LoVo (cell line): Measurements from ENCODE around the gene NEURL1B.
A peak's percentile ranks its signal among the peaks of the same experiment; 100 is the strongest.
"Not testable (repeated sequence)": the region's sequence is repeated elsewhere in the genome, so short reads cannot be mapped to it uniquely, and the experiment has no call there.

Experiments
- DNase-seq: peaks from one replicate; pipeline ENCODE4 v3.0.0-alpha.2; 2016; ENCODE audit warnings: low spot score

The NEURL1B gene, protein sequence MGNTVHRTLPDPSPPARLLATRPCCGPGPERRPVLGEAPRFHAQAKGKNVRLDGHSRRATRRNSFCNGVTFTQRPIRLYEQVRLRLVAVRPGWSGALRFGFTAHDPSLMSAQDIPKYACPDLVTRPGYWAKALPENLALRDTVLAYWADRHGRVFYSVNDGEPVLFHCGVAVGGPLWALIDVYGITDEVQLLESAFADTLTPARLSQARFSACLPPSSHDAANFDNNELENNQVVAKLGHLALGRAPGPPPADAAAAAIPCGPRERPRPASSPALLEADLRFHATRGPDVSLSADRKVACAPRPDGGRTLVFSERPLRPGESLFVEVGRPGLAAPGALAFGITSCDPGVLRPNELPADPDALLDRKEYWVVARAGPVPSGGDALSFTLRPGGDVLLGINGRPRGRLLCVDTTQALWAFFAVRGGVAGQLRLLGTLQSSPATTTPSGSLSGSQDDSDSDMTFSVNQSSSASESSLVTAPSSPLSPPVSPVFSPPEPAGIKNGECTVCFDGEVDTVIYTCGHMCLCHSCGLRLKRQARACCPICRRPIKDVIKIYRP

GRCh38 chr5:172640822-172641358 lies at the start of gene NEURL1B:
Gene NEURL1B (plus strand): TSS chr5:172641263. CDS start chr5:172641407, 144 bp downstream.
- DNase-seq = peak; percentile 77

GRCh38 chr5:172591636-172592035 lies 49.4 kb upstream of the NEURL1B start:
- DNase-seq = no peak

GRCh38 chr5:172592881-172593280 lies 48.2 kb upstream of the NEURL1B start:
- DNase-seq = no peak

DNA sequence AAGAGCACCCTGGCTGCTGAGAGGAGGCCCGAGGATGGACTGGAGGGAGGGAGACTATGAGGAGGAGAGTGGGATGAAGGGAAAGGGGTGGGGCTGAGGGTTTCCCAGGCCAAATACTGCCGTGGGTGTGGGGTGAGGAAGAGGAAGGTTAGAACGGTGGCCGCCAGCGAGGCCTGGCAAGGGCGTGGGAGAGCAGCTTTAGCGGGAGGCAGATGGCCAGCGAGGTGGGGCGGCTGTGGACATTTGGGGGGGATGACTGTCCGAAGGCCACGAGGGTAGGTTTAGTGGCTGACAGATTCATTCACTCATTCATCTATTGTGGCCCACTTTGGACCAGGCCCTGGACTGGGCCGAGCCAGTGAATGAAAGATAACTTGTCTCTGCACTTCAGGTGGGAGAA lies 47.8 kb upstream of the NEURL1B start:
- no peak for DNase-seq

DNA sequence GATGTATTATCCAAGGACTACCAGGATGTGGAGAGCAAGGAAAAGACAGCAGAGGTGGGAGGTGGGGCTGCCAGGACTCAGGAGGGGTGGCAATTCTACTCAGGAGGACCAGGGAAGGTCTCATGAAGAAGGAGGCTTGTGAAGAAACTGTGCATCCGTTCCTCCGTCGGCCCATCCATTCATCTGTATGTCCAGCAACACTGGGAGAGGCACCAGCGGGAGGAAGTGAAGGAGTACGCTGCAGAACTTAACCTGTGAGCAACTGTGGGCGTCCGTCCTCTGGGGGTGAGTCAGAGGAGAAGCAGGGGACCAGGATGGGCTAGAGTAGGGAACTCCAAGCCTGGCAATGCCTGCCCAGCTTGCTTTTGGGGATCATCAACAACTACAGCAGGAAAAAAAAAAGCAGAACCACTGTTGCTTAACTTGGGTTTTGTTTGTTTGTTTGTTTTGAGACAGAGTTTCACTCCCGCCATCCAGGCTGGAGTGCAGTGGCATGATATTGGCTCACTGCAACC lies 47.3 kb upstream of the NEURL1B start:
- no peak for DNase-seq

DNA sequence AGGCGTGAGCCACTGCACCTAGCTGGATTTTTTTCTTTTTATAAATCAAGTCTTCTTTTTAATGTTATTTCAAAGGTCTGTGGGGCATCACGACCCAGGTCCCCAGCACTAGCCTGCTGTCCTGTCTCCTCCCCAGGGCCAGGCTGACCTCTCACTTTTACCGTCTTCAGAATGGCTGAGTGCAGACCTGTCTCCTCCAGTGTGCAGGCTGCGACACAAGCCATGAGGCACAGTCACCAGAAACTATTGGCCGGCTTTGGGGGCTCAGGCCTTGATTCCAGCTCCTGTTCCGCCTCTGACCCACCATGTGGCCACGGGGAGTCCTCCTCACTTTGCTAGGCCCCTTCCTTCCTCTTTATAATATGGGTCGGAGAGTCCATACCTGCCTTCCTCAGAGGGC lies 46.6 kb upstream of the NEURL1B start:
- DNase-seq = no peak

GRCh38 chr5:172594867-172595466 lies 46.1 kb upstream of the NEURL1B start:
- no peak for DNase-seq

DNA sequence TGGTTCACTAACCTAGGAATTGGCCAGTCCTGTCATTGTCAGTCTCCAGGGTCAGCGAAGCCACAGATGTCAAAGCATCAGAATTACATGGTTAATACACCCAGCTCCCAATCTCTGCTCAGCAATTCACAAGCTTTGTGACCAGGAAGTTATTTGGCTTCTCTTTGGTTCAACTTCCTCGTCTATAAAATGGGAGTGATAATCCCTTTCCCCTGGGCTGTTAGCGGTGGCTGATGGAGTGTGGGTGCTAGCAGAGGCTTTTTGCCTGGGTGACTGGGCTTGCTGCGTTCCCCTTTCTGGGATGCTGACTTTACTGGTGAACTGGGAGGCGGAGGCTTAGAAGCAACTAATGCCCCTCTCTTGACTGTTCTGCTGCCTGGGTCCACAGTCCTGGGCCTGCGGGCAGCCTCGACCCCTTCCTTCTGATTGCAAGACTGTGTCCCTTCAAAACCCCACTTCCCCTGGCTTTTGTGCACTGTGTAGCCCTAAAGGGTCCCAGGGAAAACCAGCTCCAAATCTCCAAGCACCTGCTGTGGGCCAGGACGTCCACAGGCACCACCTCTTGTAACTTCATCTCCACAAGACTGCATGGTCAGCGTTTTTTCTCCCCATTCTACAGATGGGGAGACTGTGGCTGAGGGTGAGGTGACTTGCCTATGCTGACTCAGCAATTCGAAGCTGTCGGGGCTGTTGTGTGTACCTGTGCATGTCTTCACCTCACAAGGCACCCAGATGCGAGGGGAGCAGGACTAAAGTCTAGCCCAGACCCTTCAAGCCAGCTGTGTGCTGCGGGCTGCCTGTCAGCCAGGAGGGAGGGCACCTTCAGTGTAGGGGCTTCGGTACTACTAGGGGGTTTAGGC lies 45.2 kb upstream of the NEURL1B start:
- DNase-seq = no peak

DNA sequence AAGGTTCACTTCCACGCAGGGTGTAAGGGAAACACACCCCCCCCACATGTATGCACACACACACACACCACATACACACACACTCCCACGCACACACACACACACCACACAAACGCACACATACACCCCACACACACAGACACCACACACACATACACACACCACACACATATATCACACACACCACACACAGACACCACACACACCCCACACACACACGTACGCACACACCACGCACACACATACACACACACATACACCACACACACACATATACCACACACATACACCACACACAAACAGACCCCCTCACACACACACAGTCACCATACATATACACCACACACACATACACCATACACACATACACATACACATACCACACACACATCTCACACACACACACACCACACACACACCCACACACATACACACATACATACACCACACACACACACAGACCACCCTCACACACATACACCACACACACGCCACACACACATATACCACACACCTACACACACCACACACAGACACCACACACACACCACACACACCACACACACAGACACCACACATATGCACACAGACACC lies 44.3 kb upstream of the NEURL1B start:
- no peak for DNase-seq

GRCh38 chr5:172597755-172598155 lies 43.3 kb upstream of the NEURL1B start:
- DNase-seq = no peak

- no peak for DNase-seq
Observed at GRCh38 chr5:172598251-172599203, 42.5 kb upstream of the NEURL1B start.

GRCh38 chr5:172599204-172599567 lies 41.9 kb upstream of the NEURL1B start:
- DNase-seq = no peak

DNA sequence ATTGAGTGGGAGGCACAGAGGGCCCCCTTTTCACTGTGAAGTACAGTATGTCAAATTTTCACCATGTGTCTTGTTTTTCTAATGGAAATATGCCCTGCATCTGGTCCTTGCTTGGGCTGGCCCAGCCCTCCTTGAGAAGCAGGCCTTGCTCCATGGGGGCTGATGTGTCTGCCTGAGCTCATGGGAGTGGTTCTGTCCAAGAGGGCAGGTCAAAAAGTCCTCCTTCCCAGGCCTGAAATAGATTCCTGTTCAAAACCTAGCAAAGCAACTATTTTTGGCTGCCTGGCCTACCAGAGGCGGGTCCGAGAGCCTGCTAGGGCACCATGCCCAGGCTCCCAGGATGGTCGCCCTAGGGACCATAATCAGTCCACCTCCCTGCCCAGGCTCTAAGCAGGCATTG lies 40.5 kb upstream of the NEURL1B start:
- DNase-seq = no peak

DNA sequence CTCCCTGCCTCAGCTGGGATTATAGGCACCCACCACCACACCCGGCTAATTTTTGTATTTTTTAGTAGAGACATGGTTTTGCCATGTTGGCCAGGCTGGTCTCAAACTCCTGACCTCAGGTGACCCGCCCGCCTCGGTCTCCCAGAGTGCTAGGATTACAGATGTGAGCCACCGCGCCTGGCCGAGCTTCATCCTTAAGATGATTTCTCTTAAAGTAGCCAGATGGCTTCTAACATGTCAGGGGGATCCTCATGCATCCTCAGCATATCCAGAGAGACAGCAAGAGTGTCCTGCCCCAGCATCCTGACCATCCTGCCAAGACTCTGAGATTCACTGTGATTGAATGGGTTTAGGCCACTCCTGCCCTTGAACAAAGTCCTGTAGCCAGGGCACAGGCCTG lies 39.5 kb upstream of the NEURL1B start:
- not testable (repeated sequence) for DNase-seq

DNA sequence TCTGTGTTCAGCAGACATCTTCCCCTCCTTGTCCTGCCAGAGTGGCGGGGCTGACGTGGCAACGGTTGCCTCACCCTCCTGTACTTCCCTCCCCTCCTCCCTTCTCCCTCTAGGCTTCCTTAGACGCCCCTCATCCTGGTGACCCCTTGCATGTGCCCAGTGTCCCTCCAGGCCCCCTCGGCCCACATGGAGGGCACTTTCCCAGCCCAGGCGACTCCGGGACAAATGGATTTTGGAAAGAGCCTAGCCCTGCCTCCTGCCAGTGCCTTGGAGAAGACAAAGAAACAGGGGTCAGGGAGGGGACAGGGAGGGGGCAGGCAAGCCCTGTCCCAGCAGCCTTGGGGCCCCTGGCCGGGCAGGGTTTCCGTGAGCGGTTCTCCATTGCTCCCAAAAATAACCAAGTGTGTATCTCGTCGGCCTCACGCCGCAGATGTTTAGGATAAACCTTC lies 38.3 kb upstream of the NEURL1B start:
- no peak for DNase-seq

- no peak for DNase-seq
Observed at GRCh38 chr5:172603251-172603806, 37.7 kb upstream of the NEURL1B start.

- DNase-seq = no peak
Observed at GRCh38 chr5:172605466-172605865, 35.6 kb upstream of the NEURL1B start.

GRCh38 chr5:172606156-172606785 lies 34.8 kb upstream of the NEURL1B start:
- no peak for DNase-seq

- DNase-seq = no peak
Observed at GRCh38 chr5:172607213-172607793, 33.8 kb upstream of the NEURL1B start.
